Activated T-helper 2 cell treated with anti-CD3 and anti-CD28 coated beads, Interferon-gamma antibody, Interleukin-2, Interleukin-4, amounts not matched to agents 10 μg/mL and 5 μg/mL and 100 μg/mL, durations not matched to agents 14 hours and 24 hours and 36 hours (primary cell): ENCODE results near the gene LRRC47. TPM values are rescaled to one million over a fixed set of nuclear protein-coding genes. Genes with fewer than 3 reads are reported as not detected.

Experiments used
- DNase-seq: peaks from one replicate; pipeline ENCODE4 v3.0.0; 2021; ENCODE audit warnings: low spot score
- H3K27ac Mint-ChIP-seq: one replicate; pipeline ENCODE4 v1.8.0; 2021; ENCODE audit warnings: mixed read lengths
- H3K27me3 Mint-ChIP-seq: one replicate; pipeline ENCODE4 v1.8.0; 2021; ENCODE audit warnings: low read depth, mixed read lengths
- H3K36me3 Mint-ChIP-seq: one replicate; pipeline ENCODE4 v1.8.0; 2021; ENCODE audit warnings: low read depth, mixed read lengths
- H3K4me1 Mint-ChIP-seq: one replicate; pipeline ENCODE4 v1.8.0; 2021; ENCODE audit warnings: low read depth, mixed read lengths
- H3K4me3 Mint-ChIP-seq: one replicate; pipeline ENCODE4 v1.8.0; 2021; ENCODE audit warnings: low read depth, mild to moderate bottlenecking, moderate library complexity, mixed read lengths
- H3K9me3 Mint-ChIP-seq: one replicate; pipeline ENCODE4 v1.8.0; 2021; ENCODE audit warnings: mixed read lengths
- intact Hi-C: fragments of 100-400 bp; cut with micrococcal nuclease; formaldehyde crosslinking; loops from one replicate; pipeline ENCODE4 v1.15.1; 2023
- total RNA-seq: library from RNA; stranded (reverse); gene quantifications from 2 replicates; pipeline ENCODE4 v1.2.3, GENCODE V29; 2022

The LRRC47 gene
- total RNA-seq, 1 donor from 2014 or later, result 40.4 TPM

DNA sequence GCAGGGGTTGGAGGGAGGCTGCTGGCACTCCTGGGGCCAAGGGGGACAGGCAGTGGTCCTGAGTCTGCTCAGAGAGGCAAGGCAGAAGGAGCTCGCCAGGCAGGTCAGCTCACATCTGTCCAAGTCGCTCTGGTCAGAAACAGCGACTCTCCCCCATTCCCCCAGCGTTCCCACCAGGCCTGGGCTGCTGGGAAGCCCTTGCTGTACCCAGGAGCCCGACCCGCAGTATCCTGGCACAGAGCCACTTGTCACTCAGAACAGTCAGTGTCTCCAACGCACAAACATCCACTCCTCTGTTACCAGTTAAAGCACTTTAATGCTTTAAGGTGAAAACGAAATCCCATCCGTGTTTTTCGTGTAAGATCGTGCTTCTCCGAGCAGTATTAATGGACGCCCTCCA lies 60.6 kb downstream of the LRRC47 start:
- no peak for DNase-seq
- Mint-ChIP-seq H3K4me1 (no peaks in the 10 kb centered on the region), H3K27ac (no peak overlapping the region), H3K9me3 (no peaks in the 10 kb centered on the region), H3K4me3 (no peak overlapping the region), H3K36me3 (no peaks in the 10 kb centered on the region), H3K27me3 (no peaks in the 10 kb centered on the region)
- intact Hi-C loops, result no loop called here

DNA sequence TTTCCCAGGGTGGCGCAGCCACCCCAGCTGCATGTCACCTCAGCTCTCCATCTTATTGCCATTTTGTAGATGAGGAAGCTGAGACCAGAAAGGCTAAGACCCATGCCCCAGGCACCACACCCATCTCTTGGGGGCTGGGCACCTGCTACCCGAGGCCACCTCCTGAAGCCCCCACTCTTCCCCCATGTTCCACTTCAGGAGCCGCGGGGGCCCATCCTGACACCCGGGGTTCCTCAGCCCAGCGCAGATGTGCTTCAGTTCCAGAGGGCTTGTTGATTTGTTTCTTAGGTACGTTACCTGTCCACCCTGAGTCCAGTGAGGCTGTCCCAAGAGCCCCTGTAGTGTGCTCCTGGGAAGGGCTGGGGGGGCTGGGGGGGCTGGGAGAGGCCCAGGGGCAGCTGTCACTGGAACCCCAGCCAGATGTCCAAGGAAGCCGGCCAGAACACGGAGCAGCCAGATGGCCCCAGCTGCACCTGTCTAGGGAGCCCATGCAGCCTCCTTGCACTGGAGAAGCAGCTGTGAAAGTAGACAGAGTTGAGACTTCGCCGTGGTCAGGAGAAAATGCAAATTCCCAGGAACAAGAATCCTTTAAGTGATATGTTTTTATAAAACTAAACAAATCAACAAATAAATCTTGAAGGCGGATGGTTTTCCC lies 61.1 kb downstream of the LRRC47 start:
- H3K27ac Mint-ChIP-seq, result no peak overlapping the region
- no peaks in the 10 kb centered on the region for H3K9me3 Mint-ChIP-seq
- no peak for DNase-seq
- intact Hi-C loops, result no loop called here
- H3K36me3 Mint-ChIP-seq, result no peaks in the 10 kb centered on the region
- H3K4me1 Mint-ChIP-seq, result no peaks in the 10 kb centered on the region
- no peaks in the 10 kb centered on the region for H3K27me3 Mint-ChIP-seq
- no peak overlapping the region for H3K4me3 Mint-ChIP-seq

DNA sequence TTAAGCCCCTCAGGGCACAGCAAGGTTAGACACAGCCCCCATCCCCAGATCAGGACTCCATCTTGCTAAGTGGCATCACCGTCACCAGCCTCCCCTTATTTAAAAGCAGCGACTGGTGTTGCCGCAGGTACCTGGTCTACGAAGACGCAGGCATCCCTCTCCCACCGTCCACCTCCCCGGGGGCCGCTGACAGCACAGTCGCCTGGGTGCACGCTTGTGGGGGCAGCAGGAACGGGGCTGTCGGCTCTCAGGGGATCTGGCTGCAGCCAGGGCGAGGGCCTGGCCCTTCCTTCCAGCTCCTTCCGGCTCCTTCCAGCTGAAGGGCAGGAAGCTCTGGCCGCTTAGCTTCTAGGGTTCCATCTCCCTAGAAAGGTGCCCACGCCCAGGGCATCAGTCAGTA lies 61.7 kb downstream of the LRRC47 start:
- no peaks in the 10 kb centered on the region for H3K27me3 Mint-ChIP-seq
- no peak for DNase-seq
- no peaks in the 10 kb centered on the region for H3K36me3 Mint-ChIP-seq
- intact Hi-C loops, result no loop called here
- H3K4me3 Mint-ChIP-seq, result no peak overlapping the region
- H3K9me3 Mint-ChIP-seq, result no peaks in the 10 kb centered on the region
- H3K4me1 Mint-ChIP-seq, result no peaks in the 10 kb centered on the region
- H3K27ac Mint-ChIP-seq, result no peak overlapping the region

DNA sequence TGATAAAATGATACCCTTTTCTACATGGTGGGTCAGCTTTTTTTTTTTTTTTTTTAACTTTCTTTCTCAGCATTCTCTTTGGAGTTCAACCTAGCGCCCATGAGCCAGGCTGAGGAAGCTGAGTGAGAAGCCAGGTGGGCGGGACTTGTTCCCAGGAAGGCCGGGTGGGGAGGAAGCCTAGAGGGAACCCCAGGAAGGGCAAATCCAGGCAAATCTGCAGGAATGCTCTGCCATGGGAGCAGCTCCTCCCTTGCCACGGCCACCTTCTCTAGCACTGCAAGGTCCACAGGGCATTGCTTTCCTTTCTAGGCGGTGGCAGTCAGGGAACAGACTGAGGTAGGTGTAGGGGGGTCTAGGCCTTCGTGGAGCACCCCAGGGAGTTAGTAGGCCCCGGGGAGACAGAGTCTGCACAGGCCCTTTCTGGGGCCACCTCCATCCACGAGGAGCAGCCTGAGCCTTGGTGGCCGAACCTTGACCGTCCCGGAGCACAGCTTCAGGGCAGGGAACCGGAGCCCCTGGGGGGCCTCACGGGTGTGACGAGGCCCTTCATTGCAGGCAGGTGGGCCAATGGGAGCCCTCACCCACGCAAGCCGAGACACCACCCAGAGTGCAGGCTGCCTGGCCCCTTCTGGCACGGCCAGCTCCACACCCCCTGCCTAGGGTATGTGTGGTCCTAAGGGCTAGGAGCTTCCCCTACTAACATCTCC lies 62.3 kb downstream of the LRRC47 start:
- intact Hi-C loops, result no loop called here
- no peaks in the 10 kb centered on the region for H3K4me1 Mint-ChIP-seq
- H3K9me3 Mint-ChIP-seq, result no peaks in the 10 kb centered on the region
- H3K27me3 Mint-ChIP-seq, result no peaks in the 10 kb centered on the region
- H3K27ac Mint-ChIP-seq, result no peak overlapping the region
- H3K4me3 Mint-ChIP-seq, result no peak overlapping the region
- no peaks in the 10 kb centered on the region for H3K36me3 Mint-ChIP-seq
- DNase-seq, result no peak

DNA sequence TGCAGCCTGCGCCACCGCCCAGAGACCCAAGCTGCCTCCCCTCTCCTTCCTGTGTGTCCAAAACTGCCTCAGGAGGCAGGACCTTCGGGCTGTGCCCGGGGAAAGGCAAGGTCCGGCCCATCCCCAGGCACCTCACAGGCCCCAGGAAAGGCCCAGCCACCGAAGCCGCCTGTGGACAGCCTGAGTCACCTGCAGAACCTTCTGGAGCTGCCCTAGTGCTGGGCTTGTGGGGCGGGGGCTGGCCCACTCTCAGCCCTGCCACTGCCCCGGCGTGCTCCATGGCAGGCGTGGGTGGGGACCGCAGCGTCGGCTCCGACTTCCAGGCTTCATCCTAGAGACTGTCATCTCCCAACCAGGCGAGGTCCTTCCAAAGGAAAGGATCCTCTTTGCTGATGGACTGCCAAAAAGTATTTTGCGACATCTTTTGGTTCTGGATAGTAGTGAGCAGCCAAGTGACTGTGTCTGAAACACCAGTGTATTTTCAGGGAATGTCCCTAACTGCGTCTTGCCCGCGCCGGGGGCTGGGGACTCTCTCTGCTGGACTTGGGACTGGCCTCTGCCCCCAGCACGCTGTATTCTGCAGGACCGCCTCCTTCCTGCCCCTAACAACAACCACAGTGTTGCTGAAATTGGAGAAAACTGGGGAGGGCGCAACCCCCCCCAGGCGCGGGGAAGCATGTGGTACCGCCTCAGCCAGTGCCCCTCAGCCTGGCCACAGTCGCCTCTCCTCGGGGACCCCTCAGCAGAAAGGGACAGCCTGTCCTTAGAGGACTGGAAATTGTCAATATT lies 63.0 kb downstream of the LRRC47 start:
- no peak overlapping the region for H3K4me3 Mint-ChIP-seq
- H3K9me3 Mint-ChIP-seq, result no peaks in the 10 kb centered on the region
- no peaks in the 10 kb centered on the region for H3K4me1 Mint-ChIP-seq
- no peaks in the 10 kb centered on the region for H3K27me3 Mint-ChIP-seq
- H3K27ac Mint-ChIP-seq, result no peak overlapping the region
- H3K36me3 Mint-ChIP-seq, result no peaks in the 10 kb centered on the region
- intact Hi-C loops, result no loop called here
- DNase-seq, result no peak

DNA sequence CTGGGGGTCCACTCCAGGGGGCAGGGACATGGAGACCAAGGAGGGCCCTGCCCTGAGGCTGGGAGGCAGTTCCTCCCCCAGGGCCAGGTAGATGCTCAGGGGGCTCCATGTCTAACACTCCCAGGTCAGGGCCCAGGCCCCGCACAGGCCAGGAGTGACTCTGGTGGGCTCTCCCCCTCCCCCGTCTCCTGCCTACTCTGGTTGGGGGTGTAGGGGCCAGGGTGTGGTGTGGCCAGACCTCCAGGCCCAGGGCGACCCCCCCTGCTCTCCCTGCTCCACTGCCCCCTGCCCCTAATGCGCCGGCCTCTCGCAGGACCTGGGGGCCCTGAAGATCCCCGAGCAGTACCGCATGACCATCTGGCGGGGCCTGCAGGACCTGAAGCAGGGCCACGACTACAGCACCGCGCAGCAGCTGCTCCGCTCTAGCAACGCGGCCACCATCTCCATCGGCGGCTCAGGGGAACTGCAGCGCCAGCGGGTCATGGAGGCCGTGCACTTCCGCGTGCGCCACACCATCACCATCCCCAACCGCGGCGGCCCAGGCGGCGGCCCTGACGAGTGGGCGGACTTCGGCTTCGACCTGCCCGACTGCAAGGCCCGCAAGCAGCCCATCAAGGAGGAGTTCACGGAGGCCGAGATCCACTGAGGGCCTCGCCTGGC lies 63.7 kb downstream of the LRRC47 start:
- Mint-ChIP-seq H3K36me3 (no peaks in the 10 kb centered on the region), H3K9me3 (no peaks in the 10 kb centered on the region), H3K4me3 (no peak overlapping the region), H3K4me1 (no peaks in the 10 kb centered on the region), H3K27ac (no peak overlapping the region), H3K27me3 (no peaks in the 10 kb centered on the region)
- intact Hi-C loops, result no loop called here
- DNase-seq, result no peak

DNA sequence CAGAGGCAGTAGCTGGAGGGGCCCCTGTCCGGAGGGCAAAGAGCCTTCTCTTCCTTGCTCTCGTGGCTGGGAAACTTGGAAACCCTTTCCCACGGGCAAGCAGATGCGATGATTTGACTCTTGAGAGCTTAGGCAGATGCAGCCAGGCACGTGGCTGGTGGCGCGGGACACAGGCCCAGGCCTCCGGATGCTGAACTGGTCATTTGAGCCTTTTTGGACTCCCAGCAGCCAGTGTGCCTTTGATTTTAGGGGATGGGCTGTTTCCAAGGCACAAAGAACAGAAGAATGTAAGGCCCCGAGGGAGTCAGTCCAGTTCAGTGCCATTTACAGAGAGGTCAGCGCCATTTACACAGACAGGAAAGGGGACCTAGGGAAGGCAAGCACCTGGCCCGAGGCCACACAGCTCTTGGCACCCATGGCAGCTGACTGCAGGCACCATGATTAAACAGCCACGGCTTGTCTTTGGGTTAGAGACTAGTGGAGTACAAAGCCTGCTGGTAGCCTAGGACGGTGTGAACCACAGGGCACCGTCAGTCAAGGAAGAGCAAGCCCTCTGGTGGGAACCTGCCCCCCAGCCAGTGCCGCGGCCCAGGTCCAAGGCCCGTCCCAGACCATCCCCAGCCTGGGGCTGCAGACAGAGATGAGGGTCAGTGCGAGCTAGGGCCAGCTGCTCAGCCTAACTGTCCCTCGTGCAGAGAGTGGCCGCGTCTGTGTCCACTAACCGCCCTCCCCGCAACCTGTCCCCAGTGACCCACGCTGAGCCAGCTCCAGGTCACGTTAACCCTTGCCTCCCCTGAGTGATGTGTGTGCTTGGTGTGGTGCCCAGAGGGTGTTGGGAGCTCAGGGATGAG lies 64.5 kb downstream of the LRRC47 start:
- intact Hi-C loops, result no loop called here
- no peaks in the 10 kb centered on the region for H3K27me3 Mint-ChIP-seq
- no peaks in the 10 kb centered on the region for H3K36me3 Mint-ChIP-seq
- no peaks in the 10 kb centered on the region for H3K9me3 Mint-ChIP-seq
- H3K4me3 Mint-ChIP-seq, result no peak overlapping the region
- DNase-seq, result no peak
- no peak overlapping the region for H3K27ac Mint-ChIP-seq
- no peaks in the 10 kb centered on the region for H3K4me1 Mint-ChIP-seq

DNA sequence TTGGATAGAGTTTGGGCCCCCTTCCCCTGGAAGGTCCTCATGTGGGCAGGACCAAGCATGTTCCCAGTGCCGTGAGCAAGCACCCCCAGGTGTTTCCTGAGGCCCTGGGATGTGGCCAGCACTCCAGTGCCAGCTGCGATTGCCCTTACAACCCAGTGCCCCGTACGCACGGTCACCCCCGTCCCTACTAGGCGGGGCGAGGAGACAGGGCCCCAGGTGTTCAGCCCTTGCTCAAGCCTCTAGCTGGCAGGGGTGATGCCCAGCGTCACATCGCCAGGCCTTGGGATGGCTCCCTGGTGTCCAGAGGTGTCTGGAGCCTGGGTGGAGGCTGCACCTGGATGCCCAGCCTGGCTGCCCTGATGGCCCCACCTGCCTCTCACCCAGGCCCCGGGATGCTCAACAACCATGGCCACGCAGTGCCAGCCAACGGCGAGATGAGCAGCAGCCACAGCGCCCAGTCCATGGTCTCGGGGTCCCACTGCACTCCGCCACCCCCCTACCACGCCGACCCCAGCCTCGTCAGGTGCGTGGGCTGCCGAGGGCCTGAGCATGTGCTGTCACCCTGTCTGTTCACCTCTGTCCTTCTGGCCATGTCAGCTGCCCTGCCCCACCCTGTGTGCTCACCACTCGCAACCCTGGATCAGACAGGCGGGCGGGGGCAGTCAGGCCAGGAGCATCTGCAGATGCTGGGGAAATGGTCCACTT lies 65.6 kb downstream of the LRRC47 start:
- no peak overlapping the region for H3K4me3 Mint-ChIP-seq
- H3K27ac Mint-ChIP-seq, result no peak overlapping the region
- intact Hi-C loops, result no loop called here
- H3K36me3 Mint-ChIP-seq, result no peaks in the 10 kb centered on the region
- no peaks in the 10 kb centered on the region for H3K9me3 Mint-ChIP-seq
- H3K27me3 Mint-ChIP-seq, result no peaks in the 10 kb centered on the region
- no peaks in the 10 kb centered on the region for H3K4me1 Mint-ChIP-seq
- DNase-seq, result no peak

DNA sequence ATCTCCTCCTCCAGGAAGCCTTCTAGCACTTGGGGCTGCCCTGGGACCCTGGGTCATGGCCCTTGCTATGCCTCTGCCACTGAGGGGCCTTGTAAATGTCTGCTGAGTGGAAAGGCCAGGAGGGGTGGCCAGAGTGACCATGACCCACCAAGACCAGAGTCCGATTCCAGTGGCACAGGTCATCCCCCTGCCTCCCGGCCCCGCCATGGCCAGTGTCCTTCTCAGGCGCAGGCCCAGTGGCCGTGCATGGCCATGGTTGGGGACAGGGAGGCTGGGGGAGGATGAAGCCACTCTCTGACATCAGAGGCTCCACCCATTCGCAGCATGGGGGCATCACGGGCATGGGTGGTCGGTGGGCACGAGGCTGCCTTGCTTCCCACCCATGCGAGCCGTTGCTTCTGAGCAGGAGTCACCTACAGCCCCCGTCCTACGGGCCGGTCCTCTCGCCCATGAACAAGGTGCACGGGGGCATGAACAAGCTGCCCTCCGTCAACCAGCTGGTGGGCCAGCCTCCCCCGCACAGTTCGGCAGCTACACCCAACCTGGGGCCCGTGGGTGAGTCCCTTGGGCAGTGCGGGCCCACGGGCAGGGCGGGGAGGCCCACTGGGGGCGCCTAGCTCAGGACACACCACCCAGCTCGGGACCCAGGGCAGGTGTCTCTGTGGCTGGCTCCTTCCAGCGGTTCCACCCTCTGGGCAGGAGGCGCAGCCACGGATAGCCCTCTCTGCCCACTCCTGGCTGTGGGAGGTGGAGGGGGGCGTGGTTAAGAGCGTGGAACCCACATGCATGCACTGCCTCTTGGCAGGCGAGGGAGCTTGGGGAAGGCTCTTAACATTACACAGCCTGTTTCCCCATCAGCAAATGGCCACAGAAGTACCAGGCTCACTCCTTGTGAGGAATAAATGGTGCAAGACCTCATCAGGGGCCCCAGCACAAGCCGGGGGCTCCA lies 66.4 kb downstream of the LRRC47 start:
- Mint-ChIP-seq H3K4me1 (no peaks in the 10 kb centered on the region), H3K4me3 (no peak overlapping the region), H3K27ac (no peak overlapping the region), H3K9me3 (no peaks in the 10 kb centered on the region), H3K27me3 (no peaks in the 10 kb centered on the region), H3K36me3 (no peaks in the 10 kb centered on the region)
- intact Hi-C loops, result no loop called here
- no peak for DNase-seq
